ENCODE results near the gene CCR3.

The CCR3 gene

DNA sequence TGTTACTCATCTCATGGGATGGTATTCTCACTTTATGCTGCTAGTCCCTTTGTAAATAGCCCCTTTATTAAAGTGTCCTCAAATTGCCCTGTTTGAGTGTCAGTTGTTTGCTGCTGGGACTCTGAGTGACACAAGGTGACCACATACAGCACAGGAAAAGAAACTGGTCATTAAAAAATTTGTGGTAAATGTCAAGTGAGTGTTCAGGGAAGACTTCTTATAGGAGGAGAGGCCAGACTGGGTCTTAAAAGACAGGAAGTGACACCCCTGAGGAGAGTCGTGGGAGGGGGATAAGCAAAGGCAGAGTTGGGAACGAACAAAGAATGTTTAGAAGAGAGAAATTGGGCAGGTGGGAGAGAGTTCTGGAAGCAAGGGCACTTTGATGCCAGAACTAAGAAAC lies 35.2 kb downstream of the CCR3 start:
- DNase-seq: no peak

DNA sequence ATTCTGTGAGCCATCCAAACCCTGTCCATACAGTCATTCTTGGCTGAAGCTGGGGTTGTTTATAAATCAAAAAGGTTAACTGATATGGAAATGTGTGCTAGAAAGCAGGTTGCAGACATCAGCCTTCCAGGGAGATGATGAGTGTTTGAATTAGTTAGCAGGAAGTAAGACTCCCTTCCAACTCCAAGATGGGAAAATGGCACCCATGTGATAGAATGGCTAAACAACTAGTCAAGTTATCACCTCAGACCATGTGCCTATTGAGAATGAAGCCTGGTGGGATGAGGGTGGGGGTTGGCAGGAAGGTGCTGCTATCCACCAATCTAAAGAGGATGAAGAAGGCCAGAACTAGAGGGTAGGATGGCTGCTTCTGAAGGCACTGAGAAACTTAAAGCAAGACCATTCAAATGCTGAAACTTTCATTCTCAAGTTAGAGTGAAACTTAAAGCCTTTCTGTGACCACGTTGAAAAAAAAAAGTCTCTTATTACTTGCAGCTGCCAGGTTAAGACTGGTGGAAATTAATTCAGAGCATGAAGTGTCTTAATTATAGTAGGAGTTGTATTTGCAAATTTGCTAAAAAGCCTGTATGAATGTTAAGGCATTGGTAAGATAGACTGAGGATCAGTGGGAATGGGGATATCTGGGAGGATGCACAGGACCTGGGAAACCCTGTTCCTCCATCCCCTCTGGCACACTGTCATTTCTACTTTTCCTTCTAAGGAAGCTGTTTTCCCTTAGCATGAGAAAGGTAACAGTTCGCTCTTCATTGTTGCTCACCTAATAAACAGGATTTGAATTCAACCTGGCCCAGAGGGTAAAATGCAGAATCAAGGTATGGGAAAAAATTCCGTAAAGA lies 36.8 kb downstream of the CCR3 start:
- DNase-seq: no peak

DNA sequence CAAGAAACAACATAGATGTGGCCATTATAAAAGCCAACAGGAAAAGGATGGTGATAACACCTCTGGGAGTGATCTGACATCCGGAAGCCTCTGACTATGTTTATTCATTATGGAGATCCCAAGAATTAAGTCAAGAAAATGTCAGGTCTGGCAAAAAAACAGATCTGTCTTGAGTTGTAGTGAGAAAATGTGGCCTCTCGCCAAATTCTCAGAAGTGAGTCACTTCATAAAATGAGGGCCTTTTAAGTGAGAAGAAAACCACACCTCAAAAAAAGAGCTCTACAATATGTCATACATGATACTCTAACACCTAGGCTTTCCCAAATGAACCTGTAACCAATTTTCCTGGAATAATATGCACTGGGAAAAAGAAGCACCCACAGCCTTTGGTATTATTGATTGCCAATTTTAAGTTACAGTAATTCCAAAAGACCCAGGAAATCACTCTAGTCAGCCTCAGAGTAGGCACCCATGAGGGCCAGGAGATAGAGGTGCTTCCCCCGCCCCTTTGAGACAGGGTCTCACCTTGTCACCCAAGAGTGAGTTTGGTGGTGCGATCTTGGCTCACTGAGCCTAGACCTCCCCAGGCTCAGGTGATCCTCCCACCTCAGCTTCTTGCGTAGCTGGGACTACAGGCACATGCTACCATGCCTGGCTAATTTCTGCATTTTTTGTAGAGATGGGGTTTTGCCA lies 38.0 kb downstream of the CCR3 start:
- no peak for DNase-seq

DNA sequence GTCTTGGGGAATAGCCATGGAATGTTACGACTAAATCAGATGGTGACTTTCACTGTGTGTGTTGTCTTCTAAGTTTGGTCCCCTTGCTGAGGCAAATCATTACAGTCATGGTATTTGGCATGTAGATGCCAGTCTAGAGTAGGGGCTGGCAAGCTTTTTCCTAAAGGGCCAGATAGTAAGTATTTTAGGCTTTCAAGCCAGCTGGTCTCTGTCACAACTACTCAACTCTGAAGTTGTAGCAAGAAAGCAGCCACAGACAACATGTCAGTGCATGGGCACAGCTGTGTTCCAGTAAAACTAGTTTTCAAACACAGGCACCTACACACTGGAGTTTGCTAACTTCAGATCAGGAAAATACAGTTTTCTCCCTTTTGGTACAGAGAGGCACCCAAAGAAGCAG lies 39.3 kb downstream of the CCR3 start:
- DNase-seq: no peak

DNA sequence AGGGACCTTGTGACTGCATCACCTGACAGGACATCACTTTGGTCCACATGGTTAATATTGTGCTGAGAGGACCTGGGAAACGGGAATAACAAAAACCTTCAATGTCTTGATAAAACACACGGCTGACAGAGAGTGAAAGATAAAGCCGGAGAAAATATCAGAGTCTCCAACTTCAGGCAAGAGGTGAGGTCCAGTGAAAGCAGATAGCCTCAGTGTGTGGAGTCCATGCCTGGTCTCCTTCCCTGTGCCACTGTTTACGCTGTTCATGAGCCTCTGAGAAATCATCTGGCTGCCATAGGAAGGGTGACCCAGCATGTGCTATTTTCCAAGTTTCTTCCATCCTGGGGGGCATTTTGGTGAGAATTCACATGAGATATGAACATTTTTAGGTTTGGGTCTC lies 39.8 kb downstream of the CCR3 start:
- DNase-seq: no peak

DNA sequence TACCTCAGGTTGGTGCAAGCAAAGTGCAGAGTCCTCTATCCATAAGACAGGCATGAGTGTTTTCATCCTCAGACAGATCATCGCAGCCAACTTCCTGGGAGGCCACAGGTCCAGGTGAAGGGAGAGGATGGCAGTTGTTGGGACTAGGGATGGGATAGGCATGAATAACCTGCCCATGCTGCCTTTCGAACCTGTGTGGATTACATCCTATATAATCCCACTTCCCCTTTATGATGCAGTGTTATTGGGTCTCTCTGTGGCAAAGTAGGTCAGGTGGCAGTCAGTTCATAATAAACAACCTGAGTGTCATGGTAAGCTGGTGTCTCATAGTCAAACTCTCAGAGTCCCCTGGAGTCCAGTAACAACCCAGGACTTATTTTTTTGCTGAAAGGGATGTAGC lies 40.4 kb downstream of the CCR3 start:
- DNase-seq: no peak

DNA sequence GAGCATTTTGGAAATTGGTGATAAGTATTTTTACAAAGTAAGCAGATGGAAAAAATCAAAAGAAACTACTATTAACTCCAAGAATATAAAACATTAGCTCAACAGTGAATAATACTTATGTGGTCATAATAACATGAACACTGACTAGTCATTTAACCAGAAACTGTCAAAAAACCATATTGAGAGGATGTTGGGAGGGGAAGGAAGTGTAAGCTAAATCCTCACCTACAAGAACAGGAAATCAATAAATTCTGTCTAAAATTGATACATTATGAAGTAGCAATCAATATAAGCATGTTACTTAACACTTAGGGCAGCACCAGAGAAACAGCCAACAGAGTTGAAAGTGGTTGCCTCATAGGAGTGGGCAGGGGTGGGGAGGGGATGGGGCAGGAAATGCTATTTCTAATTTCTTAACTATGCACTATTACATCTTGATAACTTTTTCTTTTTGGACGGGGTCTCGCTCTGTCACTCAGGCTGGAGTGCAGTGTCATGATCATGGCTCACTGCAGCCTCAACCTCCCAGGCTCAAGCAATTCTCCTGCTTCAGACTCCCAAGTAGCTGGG lies 41.7 kb downstream of the CCR3 start:
- DNase-seq: no peak

DNA sequence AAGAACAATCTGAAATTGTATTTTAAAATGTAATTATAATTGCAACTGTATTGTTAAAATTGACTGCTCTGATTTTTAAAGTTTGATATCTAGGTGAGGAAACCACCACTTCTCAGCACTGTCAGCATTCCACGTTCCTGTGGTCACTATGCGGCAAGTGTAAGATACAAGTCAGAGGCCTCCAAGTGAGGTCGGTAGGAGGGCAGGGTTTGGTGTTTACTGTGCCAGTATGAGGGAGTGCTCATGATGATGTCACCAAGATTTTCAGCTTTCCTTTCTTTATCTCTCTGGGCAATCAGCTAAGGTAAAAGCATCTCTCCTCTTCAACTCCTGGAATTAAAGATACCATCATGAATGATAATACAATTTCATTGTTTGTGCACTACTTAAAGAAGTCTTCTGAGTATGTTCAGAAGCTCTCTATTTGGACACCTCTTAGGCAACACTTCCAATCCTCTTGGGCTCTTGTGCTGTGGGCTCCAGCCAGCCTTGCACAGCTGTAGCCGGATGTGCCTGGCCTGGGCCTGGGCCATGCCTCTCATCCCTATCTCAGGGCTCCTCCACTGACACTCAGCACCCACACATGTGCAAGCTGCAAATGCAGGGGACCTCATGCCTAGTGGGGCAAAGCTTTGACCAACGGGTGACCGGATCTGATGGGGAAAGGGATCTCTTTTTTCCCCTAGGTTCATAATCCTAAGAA lies 42.9 kb downstream of the CCR3 start:
- no peak for DNase-seq

DNA sequence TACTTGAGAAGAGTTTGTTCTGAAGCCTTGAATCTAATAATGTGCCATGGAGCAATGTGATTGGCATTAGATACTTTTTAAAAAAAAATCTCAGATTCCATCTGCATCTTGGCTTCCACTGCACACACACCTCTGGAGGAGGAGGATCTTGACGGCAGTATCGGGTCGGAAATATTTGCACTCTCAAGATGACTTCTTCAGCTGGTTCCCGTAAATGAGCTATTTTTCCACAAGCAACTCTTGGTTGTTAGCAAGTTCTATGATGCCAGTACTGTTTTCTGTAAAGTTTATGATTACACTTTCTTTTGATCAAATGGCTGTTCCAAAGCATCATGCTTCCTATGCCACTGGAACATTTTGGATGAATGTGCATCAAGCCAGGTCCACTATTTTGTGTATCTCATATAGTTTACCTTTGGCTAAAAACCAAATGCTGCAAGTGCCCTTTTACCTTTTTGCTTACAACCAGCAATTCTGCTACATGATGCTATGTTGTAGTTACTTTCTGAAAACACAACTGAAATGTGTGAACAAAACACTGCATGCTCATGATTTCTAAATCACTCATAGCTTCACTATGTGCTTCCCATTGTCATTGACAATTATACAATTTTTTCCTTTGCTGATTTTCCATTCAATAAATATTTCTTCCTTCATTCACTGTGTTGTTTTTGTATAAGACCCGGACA lies 43.8 kb downstream of the CCR3 start:
- DNase-seq: no peak

DNA sequence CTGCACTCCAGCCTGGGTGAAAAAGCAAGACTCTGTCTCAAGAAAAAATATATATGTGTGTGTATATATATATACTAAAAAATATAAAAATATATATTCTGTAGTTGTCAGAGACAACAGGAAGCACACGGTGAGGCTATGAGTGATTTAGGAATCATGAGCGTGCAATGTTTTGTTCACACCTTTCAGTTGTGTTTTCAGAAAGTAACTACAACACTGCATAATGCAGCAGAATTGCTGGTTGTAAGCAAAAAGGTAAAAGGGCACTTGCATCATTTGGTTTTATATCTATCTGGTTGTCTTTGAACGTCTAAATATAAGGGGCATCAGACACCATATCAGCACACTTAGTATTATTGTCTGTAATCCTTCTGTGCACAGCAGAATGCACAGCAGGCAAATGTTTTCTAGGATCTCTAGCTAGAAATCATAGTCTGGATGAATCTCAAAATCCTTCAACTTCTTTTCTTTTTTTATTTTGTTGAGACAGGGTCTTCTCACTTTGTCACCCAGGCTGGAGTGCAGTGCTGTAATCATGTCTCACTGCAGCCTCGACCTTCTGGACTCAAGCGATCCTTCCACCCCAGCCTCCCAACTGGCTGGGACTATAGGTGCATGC lies 44.8 kb downstream of the CCR3 start:
- DNase-seq: no peak

DNA sequence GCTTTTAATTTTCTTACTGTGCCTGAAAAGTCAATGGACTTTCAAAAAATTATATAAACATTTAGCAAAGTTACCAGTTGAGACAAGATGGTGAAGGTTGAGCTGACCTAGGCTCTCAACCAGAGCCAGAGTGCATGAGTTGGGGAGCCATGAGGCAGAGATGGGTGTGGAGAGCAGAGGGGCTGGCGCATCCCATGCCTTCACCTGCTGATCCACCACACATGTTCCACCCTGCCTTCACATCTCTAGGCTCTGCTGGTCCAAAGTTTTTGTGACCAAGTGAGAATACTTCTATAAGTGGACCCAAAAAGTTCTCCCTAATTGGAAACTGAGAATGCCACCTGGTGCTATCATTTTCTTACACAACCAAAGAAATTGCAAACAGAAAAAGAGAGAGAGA lies 47.3 kb downstream of the CCR3 start:
- DNase-seq: no peak

DNA sequence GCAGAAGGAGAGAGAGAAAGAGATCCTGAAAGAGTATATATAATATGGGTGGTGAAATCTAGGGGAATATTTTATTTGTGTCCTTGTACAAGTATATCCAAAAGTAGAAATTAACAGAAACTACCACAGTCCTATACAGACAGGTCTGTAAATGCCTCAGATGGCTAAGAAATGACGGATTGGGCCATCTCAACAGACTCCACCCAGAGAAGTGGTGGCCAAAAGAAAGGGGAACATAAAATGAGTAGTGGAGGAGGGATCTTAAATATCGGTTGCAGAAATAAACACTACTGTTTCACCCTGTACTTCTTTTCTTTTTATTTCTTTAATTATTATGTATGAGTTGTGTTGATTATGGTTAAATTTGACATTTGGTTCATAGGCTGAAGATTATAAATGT lies 47.7 kb downstream of the CCR3 start:
- no peak for DNase-seq

DNA sequence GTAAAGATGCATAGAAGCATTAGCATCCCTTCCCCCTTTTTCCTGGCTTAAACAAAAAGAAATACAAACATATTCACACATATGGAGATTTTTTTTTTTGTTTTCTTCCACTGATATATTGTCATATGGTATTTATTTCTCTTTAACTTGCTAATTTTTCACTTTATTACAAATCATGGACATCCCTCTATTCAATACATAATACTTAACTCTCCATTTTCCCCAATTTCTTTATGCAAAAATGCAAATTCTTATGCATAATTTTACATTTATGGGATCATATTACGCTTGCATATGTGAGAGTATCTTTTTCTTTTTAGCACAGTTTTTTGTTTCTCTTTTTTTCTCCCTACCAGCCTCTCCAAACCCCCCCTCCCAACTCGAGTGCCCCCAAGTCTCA lies 48.8 kb downstream of the CCR3 start:
- DNase-seq: no peak

DNA sequence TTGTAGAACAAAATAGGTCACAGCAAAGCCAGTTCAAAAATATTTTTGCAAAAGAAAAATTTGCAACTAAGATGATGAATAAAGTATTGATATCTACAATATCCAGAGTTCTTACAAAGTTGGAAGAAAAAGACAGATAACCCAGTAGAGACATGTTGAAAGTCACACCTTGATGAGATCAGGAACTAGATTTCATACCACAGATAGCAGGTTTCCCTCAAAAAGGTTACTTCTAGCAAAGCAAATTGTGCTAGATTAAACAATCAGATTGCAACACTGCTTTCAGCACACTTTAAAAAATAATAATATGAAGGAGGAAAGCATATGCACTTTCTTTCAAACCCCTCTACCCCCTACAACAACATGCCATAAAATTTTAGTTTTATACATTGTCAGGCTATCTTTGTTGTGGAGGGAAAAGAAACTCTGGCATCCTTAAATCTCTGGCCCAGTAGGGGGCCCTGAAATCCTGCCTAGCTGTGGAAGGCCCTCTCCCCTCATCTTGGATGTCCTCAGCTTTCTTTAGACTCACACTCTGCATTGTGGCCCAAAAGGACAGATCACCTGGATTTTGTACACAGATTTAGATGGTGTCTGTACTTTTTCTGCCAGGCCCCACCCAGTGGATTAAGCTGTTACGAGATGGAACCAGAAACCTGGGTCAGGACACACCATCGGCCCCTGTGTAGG lies 50.9 kb downstream of the CCR3 start:
- DNase-seq: no peak

DNA sequence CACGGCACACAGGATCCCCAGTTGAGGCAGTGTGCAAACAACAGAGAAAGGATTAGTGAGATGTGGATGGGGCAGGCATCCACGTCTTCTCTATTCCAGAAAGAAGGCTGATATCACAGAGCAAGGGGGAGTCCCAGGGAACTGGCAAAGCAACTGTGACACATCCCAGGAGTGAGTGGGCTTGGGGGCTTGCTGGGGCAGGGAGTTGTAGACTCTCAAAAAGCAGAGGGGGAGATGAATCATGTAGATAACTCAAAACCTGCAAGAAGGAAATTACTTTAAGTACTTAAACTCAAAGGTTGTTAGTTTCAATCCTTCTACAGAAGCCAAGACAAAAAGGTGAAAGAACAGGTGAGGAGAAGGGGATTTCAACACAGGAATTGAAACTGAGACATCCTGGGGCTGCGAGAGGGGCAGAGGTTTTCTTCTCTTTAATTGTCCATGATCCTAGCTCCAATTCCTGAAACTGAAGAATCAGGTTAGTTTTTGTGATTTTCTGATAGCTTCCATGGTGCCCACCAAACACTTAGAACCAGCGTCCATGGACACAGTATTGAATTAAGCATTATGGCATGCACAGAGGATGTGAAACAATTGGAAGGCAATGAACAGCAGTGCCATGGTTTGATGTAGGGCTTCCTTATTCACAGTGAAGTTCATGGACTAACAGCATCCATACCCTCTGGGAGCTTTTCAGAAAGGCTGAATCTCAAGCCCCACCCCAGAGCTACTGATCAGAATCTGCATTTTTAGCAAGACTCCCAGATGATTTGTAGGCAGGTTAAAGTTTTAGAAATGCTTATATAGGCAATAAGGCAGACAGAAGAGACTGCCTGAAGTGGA lies 52.0 kb downstream of the CCR3 start:
- DNase-seq: no peak

DNA sequence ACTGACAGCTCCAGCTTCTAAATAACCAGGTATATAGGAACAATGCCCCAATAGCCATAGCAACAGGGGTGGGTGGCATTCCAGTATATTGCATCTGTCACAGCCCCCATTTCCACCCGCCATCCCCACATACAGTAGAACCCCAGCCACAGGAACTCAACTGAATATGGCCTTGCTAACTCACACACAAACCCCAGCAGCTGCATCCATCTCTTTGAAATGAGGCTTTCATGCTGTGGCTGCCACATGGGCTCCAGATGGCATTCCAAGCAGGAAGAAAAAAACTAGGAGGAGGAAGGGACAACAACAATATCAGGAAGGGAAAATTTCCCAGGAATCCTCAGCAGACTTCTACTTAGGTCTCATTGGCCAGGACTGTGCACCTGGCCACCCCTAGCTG lies 54.6 kb downstream of the CCR3 start:
- no peak for DNase-seq

DNA sequence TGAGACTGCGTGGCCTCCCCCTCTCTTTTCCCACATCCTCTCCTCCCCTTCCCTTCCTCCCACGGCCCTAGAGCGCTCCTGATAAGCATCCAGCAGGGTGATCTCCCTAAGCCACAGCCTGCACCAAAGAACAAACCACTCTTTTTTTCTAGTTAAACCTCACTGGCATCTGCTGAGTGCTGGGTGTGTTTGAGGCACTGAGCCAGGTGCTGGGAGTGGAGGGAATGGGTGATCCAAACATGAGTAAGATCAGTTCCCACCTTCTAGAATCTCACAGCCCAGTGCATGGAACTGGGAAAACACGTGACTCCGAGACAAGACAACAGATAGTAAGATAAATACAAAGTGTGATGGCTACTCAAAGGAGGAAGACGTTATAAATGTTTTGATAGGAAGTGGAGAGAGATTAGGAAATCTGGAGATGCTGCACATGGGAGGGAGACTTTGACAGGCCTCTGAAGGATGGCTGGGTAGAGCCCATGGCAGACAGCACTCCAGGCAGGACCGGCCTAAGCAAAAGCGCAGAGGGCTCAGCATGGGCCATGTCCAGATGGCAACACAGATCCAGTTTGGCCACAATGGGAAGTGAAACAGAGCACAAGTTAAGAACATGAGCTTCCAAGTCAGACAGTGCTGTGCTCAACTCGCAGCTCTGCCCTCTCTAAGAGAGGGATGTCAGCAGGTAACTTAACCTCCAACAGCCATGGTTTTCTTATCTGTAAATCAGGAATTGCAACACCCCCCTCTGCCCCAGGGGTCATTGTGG lies 55.6 kb downstream of the CCR3 start:
- DNase-seq: no peak

DNA sequence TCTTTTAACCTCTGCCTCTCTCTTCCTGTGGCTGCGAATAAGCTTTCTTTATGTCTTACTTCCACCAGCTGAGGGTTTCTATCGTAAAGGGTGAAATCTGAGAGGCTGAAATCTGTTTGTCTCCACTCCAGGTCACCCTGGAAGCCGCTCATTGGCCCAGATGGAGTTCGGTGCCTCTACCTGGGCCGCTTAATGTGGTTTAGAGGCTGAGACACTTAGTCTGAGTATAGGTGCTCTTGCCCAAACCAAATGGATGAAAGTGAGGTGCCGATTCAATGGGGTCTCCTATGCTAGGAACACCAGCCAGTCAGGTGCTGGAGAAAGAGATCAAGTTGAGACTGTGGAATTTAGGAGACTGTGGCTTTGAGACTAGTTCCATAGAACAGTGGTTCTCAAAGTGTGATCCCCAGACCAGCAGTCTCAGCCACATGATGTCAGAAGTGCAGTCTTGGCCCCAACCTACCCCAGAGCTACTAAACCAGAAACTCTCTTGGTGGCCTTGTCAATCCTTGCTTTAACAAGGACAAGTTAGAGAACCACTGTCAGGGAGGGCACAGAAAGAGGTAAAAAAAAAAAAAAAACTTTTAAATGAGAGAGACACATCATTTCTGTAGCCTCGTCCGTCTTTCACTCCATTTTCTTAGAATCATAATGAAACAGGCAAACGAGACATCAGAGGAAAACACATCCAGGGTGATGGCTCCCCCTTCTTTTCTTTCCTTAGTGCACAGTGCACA lies 56.8 kb downstream of the CCR3 start:
- no peak for DNase-seq

All from DMS 273 treated with DMSO at 0.1 percent for 48 hours (cell line).